GM19468 (cell line): Measurements from ENCODE around the gene LHFPL3.
A peak's percentile ranks its signal among the peaks of the same experiment; 100 is the strongest.
"Not testable (repeated sequence)": the region's sequence is repeated elsewhere in the genome, so short reads cannot be mapped to it uniquely, and the experiment has no call there.

Source experiments
- ATAC-seq: cut with Tn5 transposase; IDR thresholded peaks from one replicate; pipeline ENCODE4 v1.9.1; 2021; ENCODE audit warnings: mild to moderate bottlenecking, moderate library complexity, moderate number of reproducible peaks; ENCODE audit not compliant: unreplicated experiment; ENCODE audit errors: extremely low read depth

Gene LHFPL3

DNA sequence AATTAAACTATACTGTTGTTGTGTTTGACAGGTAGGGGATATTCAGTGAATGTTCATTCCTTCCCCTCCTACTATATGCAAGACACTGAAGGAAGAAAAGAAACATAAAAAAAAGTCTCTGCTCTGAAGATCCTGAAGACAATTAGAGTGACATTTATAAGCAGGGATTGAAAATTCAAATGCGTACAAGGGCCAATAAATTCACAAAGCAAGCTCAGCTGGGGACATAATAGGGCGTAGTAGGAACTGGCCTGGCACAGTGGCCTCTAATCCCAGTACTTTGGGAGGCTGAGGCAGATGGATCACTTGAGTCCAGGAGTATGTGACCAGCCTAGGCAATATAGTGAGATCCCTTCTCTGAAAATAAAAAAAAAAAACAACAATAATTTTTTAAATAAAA is 580.7 kb downstream of the LHFPL3 start:
- no peak for ATAC-seq

DNA sequence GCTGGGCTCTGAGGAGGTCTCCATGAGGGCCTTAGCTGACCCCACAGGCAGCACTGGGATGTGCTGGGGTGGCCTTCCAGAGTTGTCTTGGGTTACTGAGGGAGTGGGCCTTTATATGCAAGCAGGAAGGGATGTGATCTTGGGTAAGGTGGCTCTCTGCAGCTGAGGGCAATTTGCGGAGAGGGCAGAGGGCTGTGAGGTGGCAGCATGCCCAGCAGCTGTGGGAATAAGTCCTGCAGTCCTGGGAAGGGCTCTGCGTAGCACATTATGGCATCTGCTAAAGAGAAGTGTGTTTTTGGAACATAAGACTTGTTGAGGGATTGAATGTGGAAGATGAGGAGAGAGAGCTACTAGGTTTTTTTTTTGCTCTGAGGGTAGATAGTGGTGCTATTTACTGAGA is 586.0 kb downstream of the LHFPL3 start:
- ATAC-seq = no peak

DNA sequence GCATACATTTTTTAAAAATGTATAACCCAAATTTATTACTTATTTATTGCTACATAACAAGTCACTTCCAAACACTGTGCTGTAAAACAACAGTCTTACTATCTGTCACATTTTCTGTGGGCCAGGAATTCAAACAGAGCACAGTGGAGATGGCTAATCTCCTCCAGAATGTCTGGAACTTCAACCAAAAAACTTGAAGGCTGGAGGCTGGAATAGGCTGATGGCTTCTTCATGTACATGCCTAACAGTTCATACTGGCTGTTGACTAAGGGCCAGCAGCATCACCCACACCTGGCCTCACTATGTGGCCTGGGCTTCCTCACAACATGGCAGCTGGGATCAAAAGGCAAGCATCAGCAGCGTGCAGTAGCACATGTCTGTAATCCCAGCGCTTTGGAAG is 593.2 kb downstream of the LHFPL3 start:
- ATAC-seq = no peak

DNA sequence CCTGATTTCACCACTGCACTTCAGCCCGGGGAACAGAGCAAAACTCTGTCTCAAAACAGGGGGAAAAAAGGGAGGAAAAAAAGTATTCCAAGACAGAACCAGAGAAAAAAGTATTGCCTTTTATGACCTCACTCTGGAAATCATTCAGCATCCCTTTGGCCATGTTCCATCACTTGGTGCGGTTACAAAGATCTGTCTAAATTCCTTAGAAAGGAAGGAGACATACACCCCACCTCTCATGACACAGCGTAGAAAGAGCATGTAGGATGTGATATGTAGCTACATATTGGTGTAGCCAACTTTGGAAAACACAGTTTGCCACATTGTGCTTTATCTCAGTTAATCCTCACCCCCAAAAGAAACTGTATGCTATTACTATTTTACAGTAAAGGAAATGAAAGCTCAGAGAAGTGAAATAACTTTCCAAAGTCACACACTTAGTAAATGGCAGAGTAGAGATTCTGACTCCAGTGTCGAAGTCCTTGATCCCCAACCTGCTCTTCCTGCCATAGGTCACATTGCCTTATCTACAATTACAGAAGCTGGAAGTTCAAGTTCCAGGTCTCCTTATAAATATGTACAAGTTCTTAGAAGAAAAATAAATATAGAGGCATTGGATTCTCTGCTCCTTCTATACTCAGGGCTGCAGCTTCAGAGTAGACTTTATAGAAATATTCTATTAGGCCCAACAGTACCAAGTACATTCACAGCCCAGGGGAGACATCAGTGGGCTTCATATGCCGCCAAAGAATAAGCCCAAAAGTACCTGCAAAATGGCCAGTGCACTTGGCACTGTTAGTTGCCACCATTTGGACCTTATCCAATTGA is 594.0 kb downstream of the LHFPL3 start:
- no peak for ATAC-seq

DNA sequence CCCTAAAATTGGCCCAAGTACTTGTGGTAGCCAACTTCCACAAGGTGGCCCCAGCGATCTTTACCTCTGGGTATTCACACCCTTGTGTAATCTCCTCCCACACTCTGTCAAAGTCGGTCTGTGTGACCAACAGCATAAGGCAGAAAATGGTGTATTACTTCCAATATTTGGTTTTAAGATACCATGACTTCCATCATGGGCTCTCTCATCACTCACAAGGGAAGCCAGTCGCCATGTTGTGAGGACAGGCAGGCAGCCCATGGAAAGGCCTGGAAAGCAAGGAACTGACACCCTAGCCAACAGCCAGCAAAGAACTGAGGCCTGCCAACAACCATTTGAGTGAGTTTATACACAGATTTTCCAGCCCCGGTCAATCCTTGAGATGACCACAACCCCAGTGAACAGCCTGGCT is 594.6 kb downstream of the LHFPL3 start:
- ATAC-seq = peak; percentile 81

DNA sequence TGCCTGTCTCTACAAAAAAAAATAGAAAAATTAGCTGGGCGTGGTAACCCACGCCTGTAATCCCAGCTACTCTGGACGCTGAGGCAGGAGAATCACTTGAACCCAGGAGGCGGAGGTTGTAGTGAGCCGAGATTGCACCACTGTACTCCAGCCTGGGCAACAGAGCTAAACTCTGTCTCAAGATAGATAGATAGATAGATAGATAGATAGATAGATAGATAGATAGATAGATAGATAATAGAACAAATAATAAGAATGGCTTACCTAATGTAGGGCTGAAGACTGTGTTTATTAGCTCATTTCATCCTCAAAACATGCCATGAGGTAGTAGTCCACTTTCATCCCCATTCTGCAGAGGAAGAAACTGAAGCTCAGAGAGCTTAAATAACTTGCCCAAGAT is 597.8 kb downstream of the LHFPL3 start:
- not testable (repeated sequence) for ATAC-seq

DNA sequence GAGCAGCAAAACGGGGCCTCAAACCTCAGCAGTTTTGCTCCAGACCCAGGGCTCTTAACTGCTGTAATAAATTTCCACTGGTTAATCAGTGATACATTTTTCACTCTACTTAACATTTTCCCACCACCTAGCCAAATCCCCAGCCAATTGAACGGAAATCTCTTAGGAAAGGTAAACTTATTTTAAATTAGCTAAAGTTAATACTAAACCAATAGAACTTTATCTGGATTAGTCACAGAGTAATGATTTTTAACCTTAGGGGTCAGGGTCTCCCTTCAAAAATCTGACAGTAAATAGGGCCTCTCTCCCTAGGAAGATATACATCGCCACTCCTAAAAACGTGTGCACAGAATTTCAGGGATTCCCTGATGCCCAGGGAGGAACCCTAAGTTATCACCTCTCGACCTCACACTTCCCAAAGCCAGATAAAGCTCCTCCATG is 598.2 kb downstream of the LHFPL3 start:
- ATAC-seq = no peak

DNA sequence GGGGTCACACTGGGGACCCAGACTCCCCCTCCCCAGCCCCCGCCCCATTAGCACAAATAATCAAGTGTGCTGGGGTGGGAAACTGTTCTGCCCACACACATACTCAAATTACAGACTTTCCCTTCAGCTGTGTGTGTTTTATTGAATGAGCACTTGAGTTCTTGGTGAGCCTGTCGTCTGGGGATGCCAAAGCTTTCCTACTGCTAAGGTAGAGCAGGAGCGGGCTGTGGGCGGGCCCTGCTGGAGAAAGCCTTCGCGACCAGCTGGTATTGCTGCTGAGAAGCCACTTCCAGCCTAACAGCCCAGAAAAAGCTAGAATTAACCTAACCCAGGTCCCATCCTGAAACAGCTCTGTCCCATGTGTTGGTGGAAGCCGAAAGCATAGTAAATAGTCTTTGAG is 598.7 kb downstream of the LHFPL3 start:
- no peak for ATAC-seq

DNA sequence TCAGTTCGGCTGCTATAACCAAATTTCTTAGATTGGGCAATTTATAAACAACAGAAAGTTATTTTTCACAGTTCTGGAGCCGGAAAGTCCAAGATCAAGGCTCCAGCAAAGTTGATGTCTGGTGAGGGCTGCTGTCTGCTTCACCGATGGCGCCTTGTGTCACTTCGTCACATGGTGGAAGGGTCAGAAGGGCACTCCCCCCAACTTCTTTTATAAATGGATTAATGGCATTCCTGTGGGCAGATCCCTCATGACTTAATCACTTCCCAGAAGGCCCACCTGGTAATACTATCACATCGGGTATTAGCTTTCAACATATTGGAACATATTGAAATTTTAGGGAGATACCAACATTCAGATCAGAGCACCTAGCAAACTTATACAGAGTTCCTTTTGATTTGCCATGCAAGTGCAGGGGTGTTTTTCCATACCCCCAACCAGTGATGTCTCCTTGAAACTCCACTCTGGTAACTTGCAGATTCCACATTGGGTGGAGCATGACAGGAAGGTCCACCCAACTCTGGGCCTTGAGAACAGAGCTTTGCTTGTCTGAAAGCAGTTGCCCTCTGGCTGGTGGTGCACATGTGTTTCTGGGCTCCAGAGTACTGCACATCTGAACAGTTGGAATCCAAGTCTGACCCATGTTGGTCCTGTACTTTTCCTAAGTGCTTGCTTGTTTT is 600.5 kb downstream of the LHFPL3 start:
- ATAC-seq = no peak

DNA sequence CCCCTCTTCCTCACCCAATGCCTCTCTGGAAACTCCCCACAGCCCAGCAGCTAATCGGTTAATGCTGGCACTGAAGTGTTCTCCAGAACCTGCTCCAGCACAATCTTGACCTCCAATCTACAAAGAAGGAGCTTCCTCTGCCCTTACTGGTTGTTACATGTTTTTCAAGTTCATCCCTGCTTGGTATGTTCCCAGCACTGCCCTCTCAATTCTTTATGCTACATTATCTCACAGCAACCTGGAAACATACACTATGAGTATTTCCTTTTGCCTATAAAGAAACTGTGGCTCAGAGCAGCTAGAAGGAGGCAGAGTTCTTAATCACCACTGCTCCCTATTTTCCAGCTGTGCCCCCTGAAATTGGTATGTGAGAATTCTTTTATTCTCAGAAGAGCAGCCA is 601.5 kb downstream of the LHFPL3 start:
- no peak for ATAC-seq

DNA sequence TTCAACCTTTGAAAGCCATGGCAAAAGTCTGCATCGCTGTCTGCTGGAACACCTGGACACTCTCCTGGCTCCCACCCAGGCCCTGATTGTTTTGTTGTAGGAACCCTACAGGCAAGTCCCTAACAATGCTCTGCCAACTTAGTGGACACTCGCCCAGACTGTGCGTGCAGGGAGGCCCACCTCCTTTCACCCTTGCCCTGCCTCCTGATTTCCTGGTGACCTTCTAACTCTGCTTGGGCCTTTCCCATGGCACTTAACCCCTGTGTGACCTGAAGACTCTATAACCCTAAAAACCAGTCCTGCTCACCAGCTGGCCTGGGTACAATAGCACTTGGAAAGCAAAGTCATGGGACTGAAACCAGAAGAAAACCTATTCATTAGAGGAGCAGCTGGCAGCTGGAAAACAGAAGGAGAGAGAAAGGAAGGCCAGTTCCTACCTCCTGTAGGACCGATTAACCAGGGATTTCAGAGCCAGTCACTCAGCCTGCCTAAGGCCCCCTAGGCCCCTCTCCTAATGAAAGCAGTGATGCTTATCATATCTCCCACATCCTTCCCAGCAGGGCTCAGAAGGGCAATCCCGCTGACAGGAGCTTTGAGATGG is 602.9 kb downstream of the LHFPL3 start:
- ATAC-seq = no peak

DNA sequence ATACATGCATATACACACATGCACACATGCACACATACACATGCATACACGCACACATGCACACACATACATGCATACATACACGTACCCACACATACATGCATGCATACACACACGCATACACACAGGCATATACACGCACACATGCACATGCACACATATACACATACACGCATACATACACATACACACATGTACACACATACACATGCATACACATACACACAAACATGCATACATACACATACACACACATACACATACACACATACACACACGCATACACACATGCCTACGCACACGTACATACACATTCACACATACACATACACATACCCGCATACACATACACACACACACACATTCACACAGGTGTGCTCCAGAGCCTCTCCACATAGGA is 604.6 kb downstream of the LHFPL3 start:
- no peak for ATAC-seq

DNA sequence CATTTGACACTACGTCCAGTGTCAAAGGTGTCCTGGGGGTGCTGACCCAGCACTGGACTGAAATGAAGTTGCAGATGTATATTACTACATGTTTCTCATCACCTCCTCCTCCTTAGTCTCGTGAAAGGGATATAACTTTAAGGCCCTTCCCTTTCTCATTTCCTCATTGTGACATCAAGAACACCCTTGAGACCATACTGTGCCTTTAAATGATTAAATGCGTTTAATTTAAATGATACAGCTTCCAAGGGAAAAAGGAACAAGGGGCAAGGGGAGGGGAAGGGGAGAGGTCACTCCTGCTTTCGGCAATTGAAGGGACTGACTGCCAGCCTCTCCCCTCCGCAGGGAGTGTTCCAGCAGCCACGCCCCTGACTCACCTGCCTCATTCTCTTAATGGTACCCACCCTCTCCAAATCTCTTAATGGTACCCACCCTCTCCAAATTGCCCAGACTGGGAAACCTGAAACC is 605.2 kb downstream of the LHFPL3 start:
- ATAC-seq = no peak

DNA sequence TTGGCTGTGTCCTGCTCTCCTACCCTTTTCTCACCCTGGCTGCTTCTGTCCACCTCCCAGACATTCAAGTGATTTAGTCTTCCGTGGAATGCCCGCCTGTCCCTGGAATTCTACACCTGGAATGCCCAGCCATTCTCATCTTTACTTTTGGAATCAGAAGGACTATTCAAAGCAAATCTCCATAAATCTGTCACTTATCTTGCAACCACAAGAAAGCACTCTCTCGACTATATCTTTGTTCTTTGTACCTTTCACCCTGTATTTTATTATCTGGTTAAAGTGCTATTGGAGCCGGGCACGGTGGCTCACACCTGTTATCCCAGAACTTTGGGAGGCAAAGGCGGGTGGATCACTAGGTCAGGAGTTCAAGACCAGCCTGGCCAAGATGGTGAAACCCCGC is 606.3 kb downstream of the LHFPL3 start:
- ATAC-seq = no peak

DNA sequence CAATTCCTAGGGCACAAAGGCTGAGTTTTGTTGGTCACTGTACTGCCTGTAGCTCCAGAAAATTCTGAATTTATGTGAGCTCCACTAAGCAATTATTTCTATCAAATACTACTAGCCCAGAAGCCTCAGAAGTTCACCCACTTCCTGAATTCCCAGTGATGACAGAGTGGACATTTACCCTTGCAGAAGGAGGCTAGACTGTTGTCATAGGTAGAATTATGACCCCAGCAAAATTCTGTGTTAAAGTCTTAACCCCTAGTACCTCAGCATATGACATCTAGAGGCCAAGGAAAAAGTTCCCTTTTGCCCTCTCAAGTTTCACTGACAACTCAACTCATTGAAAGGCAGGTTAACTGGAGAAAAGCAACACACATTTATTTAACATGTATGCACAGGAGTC is 606.9 kb downstream of the LHFPL3 start:
- ATAC-seq = no peak

DNA sequence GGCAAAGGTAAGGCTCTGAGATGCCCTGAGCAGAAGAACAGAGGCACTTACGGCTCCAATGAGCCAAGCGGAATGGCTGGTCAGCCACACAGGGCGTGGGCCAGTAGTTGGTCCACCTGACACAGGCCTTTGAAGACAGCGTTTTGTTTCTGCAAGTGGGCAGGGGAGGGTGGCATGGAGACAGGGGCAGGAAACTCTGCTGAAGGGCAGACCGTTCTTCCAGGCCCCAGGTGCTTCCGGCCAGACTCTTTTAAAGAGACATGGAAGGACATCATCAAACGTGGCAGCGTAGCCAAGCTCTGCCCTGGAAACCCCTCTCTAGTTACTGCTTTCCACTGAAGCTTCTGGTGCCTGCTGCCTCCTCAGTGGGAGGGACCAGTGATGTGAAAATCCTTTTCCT is 608.1 kb downstream of the LHFPL3 start:
- no peak for ATAC-seq

DNA sequence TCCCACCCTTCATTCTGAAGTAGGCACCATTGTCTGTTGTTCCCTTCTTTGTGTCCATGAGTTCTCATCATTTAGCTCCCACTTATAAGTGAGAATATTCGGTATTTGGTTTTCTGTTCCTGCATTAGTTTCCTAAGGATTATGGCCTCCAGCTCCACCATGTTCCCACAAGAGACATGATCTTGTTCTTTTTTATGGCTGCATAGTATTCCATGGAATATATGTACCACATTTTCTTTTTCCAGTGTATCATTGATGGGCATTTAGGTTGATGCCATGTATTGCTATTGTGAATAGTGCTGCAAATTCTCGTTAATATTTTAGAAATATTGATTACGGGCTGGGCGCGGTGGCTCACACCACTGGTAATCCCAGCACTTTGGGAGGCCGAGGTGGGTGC is 609.1 kb downstream of the LHFPL3 start:
- not testable (repeated sequence) for ATAC-seq

DNA sequence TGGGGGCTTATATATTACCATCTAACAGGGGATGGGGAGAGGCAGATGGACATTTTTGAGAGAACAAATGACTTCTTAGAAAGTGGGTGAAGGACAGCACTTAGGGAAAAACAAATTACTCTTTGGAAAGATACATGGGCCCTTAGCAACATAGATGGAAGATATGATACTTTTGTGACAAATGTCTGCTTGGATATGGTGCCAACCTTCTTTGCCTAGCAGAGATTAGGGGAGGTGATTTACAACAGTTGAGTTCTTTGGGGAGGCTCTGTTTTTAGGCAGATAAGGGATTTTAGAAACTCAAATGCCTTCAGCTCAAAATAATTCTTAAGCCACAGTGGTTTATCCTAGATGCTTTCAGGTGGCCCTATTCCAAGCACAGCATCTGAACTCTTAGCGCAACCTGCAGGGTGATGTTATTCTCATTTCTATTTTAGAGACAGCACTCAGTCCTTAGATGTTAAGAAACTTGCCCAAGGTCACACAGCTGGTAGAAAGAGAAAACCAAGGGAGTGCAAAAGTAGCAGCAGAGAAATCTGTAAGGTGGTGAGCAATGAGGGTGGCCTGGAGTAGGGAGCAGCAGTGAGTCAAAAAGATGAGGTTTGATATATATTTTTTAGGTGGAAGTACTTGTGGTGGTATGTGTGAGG is 610.5 kb downstream of the LHFPL3 start:
- ATAC-seq = no peak

DNA sequence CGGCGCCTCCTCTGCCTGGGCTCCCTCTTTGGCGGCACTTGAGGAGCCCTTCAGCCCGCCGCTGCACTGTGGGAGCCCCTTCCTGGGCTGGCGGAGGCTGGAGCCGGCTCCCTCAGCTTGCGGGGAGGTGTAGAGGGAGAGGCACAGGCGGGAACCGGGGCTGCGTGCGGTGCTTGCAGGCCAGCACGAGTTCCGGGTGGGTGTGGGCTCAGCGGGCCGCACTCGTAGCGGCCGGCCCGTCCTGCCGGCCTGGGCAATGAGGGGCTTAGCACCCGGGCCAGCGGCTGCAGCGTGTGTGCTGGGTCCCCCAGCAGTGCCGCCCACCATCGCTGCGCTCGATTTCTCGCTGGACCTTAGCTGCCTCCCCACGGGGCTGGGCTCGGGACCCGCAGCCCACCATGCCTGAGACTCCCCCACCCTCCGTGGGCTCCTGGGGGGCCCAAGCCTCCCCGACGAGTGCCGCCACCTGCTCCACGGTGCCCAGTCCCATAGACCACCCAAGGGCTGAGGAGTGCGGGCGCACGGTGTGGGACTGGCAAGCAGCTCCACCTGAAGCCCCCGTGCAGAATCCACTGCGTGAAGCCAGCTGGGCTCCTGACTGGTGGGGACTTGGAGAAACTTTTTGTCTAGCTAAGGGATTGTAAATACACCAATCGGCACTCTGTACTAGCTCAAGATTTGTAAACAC is 611.8 kb downstream of the LHFPL3 start:
- no peak for ATAC-seq
